ENCODE data around the gene AGAP1. TPM values are rescaled to one million over a fixed set of nuclear protein-coding genes. Genes with fewer than 3 reads are reported as not detected.

Gene AGAP1
- total RNA-seq, 4 donors from 2014 or later, result 5.3 to 30.6 (median 19.2) TPM

GRCh38 chr2:235848055-235848454 lies 354.2 kb downstream of the AGAP1 start:
- TF ChIP-seq POLR2A (IDR thresholded peaks at IDR 0.05) (no peak), CTCF (IDR thresholded peaks at IDR 0.05) (no peak)
- Histone ChIP-seq H3K4me1 (no peaks in the 10 kb centered on the region), H3K9me3 (no peaks in the 10 kb centered on the region), H3K27ac (no peak overlapping the region), H3K4me3 (no peak overlapping the region), H3K27me3 (no peaks in the 10 kb centered on the region), H3K36me3 (no peaks in the 10 kb centered on the region)
- no peak for DNase-seq
- intact Hi-C loops (cut with DNase I; ENCODE audit: low total_unique reads), result no loop called here

GRCh38 chr2:235848946-235849345 lies 355.1 kb downstream of the AGAP1 start:
- Histone ChIP-seq H3K4me1 (no peaks in the 10 kb centered on the region), H3K27me3 (no peaks in the 10 kb centered on the region), H3K9me3 (no peaks in the 10 kb centered on the region), H3K36me3 (no peaks in the 10 kb centered on the region), H3K4me3 (no peak overlapping the region), H3K27ac (no peak overlapping the region)
- intact Hi-C loops (cut with DNase I; ENCODE audit: low total_unique reads), result no loop called here
- no peak for DNase-seq
- TF ChIP-seq CTCF (IDR thresholded peaks at IDR 0.05) (no peak), POLR2A (IDR thresholded peaks at IDR 0.05) (no peak)

GRCh38 chr2:235849489-235849888 lies 355.6 kb downstream of the AGAP1 start:
- Histone ChIP-seq H3K27ac (no peak overlapping the region), H3K4me3 (no peak overlapping the region), H3K27me3 (no peaks in the 10 kb centered on the region), H3K9me3 (no peaks in the 10 kb centered on the region), H3K4me1 (no peaks in the 10 kb centered on the region), H3K36me3 (no peaks in the 10 kb centered on the region)
- TF ChIP-seq CTCF (IDR thresholded peaks at IDR 0.05), result no peak
- no peak for DNase-seq
- intact Hi-C loops (cut with DNase I; ENCODE audit: low total_unique reads), result no loop called here

GRCh38 chr2:235850289-235850688 lies 356.4 kb downstream of the AGAP1 start:
- no peak for DNase-seq
- H3K27ac ChIP-seq, result no peak overlapping the region
- H3K9me3 ChIP-seq, result no peaks in the 10 kb centered on the region
- intact Hi-C loops (cut with DNase I; ENCODE audit: low total_unique reads), result no loop called here
- no peak overlapping the region for H3K4me3 ChIP-seq
- H3K4me1 ChIP-seq, result no peaks in the 10 kb centered on the region
- no peak for TF ChIP-seq POLR2A (IDR thresholded peaks at IDR 0.05)
- no peak for TF ChIP-seq CTCF (IDR thresholded peaks at IDR 0.05)
- no peaks in the 10 kb centered on the region for H3K36me3 ChIP-seq
- no peaks in the 10 kb centered on the region for H3K27me3 ChIP-seq

- no peaks in the 10 kb centered on the region for H3K9me3 ChIP-seq
- no peaks in the 10 kb centered on the region for H3K27me3 ChIP-seq
- DNase-seq, result no peak
- H3K4me1 ChIP-seq, result no peaks in the 10 kb centered on the region
- intact Hi-C loops (cut with DNase I; ENCODE audit: low total_unique reads), result no loop called here
- no peaks in the 10 kb centered on the region for H3K36me3 ChIP-seq
- no peak overlapping the region for H3K27ac ChIP-seq
- TF ChIP-seq POLR2A (IDR thresholded peaks at IDR 0.05) (no peak), CTCF (IDR thresholded peaks at IDR 0.05) (no peak)
- no peak overlapping the region for H3K4me3 ChIP-seq
Observed at GRCh38 chr2:235850771-235851551, 357.1 kb downstream of the AGAP1 start.

Data from uterus (tissue), 4 donors.